Stimulated activated CD8-positive, alpha-beta memory T cell treated with anti-CD3 and anti-CD28 coated beads, Interleukin-4, amount 100 ng/mL, for 4 hours (primary cell): ENCODE results near the gene YOD1.
A peak's percentile ranks its signal among the peaks of the same experiment; 100 is the strongest.
"Not testable (repeated sequence)": the region's sequence is repeated elsewhere in the genome, so short reads cannot be mapped to it uniquely, and the experiment has no call there.

Experiments used
- DNase-seq, 2 donors: peaks; one replicate each; pipeline ENCODE4 v3.0.0-alpha.2; 2020; ENCODE audit warnings: low read depth in 2 of 2, low spot score in 1 of 2

The YOD1 gene

DNA sequence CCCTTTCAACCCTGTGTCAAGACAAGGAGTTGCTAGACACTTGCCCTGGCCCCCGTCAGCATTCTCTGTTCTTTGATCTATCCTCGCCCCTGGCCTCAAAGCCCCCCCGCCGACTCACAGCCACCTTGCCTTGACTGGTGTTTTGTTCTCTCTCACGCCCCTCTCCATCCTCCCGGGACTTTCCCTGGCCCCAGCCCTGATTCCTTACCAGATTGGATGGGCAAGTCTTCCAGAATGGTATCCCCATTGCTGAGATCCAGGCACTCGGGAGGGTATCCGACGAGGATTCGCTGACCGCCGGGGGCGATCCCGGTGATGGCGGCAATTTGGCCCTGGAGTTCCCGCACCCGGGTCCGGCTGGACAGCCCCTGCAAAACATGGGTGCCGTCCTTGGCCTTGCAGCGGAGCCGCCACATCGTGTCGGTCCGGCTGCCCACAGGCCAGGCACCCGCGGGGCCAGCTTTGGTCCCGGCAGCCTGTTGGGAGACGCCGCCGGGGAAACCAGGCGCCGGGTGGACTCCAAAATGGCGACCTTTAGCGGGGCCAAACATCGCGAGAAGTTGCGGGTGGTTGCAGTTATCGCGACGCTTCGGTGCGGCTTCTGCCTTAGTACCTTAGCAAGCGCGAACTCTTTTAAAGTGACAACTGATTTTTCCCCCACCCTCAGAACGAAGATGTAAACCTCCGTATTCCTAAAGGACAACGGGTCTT is 373 bp downstream of the YOD1 start:
- DNase-seq = peak; percentile 77 to 82

DNA sequence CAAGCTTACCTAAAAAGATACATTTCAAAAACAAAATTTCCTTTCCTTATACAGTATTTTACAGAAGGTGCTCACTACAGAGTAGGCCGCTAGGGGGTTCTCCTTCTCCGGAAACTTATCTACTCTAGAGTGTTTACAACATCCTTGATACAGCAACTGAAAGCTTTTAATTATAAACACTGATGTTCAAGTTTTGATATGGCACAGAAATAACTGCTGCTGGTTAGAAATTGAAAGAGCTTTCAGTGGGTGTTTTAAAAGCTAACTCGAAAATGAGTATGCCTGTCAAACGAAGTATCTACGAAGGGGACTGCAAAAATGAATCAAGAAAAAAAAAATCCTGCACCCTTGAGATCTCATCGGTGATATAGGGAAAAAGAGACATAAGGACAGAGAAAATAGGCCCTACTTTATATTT is 1.0 kb downstream of the YOD1 start:
- DNase-seq = peak in 1 of 2 donors; percentile 15

DNA sequence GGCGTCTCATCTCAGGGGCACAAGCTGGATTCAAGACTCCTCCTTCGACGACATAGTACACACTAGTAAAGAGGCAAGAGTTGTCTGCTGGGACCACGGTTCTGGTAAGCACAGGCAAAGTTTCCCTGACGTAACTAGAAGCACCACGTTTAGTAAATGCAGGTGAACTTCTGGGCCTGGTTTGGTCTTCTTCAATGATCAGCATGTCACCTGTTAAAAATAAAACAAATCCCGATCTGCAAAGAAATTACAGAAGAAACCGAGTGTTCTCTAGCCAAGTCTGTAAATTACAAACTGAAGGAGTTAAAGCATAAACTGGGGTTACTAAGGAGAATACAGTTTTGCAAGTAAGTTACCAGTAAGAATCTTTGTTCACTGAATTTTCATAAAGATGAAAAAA is 1.5 kb downstream of the YOD1 start:
- no peak for DNase-seq

DNA sequence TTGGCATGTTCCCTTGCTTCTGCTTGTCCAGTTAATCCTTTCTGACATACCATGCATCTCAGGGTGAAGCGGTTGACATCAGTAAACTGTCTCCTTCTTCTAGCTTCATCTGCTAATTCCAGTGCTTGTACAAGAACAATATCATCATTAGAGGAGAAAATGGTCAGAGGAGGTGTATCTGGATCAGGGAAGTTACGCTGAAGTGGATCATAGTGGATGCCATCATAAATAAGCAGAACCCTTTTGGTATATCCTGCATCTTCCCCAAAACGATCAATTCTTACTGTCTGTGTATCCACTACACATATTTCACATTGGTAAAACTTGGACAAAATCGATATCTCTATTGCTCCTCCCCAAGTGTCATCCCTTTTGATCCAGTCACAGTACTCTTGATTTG is 2.0 kb downstream of the YOD1 start:
- DNase-seq = no peak

DNA sequence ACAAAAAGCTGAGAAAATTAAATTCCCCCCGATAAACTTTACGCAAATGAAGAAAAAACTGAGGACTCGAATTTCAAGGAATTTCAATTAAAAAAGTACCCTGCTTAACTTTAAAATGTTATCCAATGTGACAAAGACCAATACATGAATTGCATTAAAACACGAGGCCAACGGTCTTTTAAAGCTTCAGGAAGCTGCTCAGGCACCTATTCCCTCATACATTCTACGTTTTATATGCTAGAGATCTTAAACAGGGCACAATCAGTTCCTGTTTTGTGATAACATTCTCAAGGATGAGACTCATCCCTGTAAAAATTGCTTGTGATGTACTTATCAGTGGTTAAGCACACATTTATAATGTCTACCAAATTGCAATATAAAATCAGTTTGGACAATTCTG is 3.0 kb downstream of the YOD1 start:
- DNase-seq = no peak

DNA sequence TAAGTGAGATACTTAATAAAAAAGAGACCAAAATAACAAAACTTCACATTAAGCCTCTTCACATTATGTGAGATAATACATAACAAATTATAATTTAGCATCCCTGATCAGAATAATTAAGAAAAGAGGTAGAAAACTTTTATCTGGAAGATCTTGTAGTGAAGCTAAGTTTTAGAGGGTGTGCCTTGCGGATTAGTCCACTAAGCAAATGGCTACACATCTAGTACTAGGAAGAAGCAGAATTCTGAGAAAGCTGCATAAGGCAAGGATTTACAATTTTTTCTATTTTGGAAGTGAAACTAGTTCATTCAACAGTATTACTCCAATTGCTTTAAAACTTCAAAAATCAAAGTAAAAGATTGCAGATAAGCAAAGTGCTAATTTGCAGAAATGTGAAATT is 3.5 kb downstream of the YOD1 start:
- DNase-seq = no peak

DNA sequence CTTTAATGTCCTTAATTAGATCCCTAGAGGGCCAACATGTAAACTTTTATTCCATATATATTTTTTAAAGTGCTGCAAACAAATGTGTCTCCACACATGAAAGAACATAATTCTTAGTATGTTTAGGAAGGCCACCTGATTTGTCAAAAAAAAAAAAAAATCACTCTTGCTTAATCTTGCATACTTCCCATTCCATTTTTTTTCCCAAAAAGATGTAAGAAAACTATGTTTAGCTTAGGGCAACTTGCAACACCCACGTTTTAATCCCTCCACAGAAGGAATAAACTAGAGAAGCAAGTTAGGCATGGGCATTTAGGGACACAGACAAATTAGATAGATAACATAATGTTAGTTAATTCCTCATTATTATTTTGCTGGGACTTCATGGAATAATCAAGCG is 5.6 kb downstream of the YOD1 start:
- DNase-seq = no peak

DNA sequence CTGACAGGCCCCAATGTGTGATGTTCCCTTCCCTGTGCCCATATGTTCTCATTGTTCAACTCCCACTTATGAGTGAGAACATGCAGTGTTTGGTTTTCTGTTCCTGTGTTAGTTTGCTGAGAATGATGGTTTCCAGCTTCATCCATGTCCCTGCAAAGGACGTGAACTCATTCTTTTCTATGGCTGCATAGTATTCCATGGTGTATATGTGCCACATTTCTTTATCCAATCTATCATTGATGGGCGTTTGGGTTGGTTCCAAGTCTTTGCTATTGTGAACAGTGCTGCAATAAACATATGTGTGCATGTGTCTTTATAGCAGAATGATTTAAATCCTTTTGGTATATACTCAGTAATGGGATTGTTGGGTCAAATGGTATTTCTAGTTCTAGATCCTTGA is 9.6 kb downstream of the YOD1 start:
- not testable (repeated sequence) for DNase-seq

DNA sequence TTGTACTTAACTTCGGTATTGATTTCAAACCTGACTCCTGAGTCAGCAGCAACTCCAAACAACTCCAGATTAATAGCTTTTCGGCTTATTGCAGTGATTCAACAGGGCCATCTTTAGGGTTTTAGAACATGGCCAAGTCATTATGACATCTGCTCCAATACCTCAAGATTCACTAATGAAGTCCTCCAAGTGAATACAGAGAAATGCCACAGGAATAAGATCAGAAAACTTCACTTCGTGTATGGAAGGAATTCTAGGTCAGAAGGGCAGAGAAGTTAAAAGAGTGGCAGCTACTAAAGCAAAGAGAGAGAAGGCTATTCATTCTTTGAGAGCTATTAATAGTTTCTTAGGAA is 10.9 kb downstream of the YOD1 start:
- DNase-seq = no peak

DNA sequence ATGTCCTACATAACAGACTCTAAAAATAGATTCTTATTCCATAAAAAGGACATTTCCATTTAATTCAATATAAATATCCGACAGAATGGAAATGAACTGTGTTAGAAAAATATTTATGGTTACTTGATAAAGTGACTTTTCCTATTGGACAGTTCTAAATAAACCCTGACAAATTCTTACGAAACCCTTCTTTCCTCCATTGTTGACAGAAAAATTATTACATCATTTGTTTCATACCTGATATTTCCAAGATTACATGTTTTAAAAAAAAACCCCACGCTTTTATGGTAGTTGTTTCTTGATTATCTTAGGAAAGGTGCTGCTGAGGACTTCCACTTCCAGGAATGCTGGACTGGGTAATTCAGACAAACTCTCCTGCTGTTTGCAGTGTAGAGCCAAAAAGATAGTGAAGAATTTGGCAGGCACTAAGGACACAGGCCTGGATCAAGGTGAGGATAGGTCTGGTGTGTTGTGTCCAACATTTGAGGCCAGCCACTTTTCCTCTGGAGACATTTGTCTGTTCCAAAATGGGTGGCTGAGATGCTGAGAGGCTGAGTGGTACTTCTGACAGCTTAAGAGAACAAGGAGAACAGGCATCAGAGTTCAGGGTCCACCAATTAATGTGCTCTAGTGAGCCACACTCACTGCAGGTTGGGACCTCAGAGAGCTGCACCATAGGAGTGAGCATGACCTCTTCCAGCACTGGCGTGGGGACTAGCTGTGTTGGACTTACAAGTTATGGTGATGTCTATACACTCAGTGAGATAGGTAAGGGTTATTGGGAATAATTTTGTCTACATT is 11.4 kb downstream of the YOD1 start:
- no peak for DNase-seq

DNA sequence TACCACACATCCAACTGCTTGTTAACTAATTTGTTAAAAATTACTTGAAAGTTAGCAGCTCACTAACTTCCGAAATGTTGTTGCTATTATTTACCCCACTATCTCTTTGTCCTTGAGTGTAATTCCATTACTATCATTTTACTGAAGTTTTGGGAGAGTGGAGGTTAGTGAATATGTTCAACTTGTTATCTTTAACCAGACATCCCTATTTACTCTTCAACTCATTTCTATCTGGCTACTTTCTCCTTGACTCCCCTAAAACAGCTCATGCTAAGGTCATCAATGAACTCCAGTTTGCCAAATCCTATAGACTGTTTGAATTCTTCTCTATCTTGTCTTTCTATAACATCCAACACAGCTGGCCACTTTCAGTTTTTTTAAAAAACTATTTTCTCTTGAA is 14.1 kb downstream of the YOD1 start:
- no peak for DNase-seq

DNA sequence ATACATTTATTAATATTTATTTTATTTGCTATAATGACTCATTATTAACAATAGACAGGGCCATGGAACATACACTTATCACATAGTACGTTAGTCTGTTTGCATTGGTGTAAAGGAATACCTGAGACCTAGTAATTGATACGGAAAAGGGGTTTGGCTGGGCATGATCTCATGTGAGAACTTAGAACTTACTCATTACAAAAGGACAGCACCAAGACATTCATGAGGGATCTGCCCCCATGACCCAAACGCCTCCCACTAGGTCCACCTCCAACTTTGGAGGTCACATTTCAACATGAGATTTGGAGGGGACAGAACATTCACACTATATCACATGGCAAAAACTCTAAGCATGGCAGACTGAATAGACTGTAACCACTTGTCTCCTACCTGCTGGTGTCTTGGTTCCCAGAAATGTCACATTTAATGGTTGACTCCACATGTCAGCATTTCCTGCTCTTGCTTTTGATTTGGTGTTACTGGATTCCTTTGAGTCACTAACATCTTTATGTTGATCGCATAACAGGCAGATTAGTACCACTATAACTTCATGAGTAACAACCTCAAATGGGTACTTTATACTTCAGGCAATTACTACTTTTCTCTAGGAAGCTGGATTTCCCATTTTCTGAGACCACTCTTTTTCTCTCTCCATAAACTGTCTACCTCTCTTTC is 15.0 kb downstream of the YOD1 start:
- DNase-seq = no peak

DNA sequence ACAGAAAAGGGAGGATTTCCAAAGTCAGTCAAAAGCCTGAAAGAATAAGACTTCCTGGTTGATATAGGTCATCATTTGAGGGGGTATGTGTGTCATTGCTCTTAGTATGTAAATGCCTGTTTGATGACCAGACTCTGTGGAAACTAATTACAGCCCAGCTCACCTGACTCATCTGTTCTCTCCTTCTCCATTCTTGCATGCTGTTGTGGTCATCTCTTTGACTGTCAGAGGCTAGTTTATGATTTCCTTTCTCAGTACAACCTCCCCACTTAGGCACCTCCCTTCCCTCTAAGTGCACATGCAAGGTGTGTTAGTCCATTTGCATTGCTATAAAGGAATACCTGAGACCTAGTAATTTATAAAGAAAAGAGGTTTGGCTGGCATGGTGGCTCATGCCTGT is 16.0 kb downstream of the YOD1 start:
- DNase-seq = no peak

DNA sequence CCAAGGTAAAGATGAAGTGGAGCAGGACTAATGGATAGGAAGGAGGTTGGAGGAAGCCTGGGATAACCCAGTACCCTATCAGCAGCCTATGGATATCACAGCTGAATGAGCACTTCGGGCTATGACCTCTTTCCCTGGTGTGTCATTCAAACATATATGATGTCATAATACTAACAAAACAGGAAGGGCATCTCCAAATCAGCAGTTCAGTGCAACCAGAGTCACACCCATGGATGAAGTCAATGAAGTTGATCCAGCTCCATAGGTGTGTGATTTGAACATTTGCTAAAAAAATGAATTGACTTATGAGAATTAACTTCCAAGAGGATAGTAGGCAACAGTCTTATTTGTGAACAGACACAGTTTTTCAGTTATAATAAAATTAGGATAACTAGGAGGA is 16.8 kb downstream of the YOD1 start:
- no peak for DNase-seq

DNA sequence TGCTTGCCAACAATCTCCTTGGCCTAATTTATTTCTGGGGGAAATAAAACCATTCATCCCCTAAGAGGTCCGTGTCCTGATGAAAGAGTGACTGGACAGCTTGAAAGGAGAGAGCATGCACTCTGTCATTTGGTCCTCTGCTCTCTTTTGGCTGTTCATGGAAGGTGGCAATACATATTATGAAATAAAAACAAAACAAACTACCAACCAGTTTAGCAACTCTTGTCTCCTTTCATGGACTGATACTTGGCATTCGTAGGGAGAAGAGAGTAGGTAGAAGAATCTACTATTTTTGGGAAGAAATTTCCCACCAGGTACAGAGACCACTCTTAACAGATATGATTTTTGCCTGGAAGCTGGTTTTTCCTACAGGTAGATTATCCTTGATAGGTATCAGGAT is 17.7 kb downstream of the YOD1 start:
- no peak for DNase-seq

DNA sequence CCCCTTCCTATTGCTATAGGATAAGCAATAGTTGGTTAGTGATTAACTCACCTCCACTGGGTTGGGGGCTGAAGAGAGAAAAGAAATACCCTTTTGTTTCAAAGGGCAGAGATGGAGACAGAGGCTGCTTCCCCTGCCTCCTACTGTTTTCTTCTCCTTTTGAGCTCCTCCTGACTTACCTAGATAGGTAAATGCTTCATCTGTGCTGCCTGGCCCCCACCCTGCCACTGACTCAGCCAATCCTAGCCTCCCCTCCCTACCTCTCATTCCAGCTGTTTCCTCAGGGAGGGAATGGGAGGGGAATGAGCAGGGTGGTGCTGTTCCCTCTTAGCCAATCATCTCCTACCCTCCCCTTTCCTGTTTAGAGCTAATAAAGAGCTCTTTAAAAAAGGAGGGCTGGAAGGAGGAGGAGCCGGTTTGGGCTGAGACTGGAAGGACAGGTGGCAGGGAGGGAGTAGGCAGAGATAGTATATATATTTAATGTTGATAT is 18.4 kb downstream of the YOD1 start, which contains the start of gene C1orf116:
Gene C1orf116, minus strand, starts transcription at position 229 of the 490 bp plus-strand sequence. CDS start 5,158 bp downstream, outside the sequence.
- DNase-seq = no peak

DNA sequence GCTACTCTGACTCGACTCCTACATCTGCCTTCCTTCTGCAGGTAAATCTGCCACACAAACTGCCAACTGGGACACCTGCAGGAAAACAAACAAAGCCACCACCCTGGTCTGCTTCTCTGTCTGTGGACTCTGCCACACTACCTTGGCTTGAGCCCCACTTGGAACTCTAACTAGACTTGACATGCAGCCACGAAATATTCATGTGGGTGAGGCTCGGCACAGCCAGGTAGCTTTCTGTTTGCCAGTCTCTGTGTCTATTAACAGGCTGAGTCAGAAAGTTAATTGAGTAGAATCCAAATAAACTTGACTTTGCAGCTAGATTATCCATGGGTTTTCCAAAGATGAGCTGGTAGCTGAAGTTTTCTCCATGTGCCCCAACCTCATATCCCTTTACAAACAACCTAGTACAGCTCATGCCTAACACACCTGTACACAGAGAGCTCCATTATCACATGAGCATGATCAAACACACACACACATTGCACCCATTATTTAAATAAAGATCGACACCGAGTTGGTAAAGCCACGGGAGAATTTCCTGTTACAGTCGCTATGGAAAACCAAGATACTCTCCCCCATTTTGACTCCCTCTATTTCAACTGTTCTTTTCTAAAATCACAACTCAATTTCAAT is 19.3 kb downstream of the YOD1 start:
- DNase-seq = no peak

DNA sequence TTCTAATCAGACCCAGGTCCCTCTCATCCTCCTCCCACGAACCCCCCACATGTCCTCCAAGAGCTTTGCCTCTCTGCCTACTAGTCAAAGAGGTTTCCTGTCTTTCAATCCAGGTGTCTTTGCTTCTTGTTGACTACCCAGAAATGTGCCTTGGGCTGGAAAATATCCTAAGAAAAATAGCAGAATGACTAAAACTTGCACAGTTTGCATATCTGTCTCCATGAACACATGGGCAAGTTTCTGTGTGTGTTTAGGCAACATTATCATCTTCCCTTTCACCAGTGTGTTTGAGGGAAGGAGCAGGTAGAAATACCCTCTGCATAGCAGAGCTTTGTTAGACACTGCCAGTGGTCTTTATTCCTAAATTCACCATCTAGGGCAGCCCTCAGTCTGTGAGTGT is 20.0 kb downstream of the YOD1 start:
- DNase-seq = no peak

DNA sequence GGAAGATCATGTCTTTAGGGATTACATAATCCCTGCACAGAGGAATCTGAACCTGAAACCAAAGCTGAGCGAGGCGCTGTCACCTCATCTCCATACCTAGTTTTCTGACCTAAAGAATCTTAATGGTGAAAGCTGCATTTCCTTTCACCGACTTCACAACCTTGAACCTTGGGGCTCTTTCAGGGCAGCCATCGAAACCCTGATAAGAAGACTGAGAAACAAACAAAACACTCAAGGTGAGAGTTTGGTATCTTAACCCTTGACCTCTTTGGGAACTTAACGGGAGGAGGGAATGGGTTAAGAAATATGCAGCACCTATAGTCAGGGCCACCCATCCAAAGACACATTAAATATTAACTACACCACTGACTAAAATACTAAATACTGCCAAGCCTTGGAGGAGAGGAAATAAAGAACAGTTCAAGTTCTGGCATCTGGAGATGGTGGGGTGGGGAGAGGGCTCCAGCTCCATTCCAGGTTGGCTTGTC is 20.4 kb downstream of the YOD1 start:
- DNase-seq = no peak

DNA sequence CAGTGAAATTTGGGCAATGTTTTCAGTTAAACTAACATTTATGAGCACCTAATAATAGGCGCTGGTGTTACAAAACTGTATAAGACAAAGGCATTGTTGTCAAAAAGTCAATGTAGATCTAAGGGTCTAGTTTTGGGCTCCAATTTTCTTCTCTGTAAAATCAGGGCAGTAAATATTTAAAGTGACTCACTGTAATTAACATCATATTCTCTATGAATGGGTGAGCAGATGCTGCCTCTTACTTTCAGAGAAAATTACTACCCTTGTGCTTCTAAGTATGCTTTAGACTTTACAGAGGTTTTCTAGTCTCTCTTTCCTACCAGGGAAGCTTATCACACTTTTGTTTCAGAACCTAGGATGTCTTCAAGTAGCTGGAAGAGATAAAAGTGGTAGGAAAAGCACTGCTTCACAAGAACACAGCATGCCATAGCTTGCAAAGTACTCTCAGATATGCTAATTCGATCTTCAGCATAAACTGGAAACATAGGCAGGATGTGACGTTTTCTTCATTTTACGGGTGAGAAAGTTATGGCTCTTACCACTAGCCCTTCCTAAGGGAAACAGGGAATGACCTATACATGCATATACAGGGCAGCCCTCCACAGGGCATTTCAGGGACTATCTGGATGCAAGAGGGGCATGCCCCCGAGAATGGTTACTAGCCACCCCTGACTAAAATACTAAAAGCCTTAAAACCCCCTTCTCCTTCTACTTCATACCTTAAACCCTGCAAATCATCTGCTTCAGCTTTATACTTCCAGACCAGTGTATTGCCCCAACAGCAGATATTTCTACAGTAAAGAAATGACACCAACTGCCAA is 21.1 kb downstream of the YOD1 start:
- DNase-seq = no peak
